Measurements from ENCODE around the gene LILRA1. TPM values are rescaled to one million over a fixed set of nuclear protein-coding genes. Genes with fewer than 3 reads are reported as not detected.
"Not testable (repeated sequence)": the region's sequence is repeated elsewhere in the genome, so short reads cannot be mapped to it uniquely, and the experiment has no call there.

The LILRA1 gene
- total RNA-seq, 1 experiment from 2014 or later, result not detected

GRCh38 chr19:54577334-54577733 lies 16.1 kb upstream of the LILRA1 start:
- DNase-seq (ENCODE audit: low spot score), result no peak

GRCh38 chr19:54578268-54578667 lies 15.2 kb upstream of the LILRA1 start:
- not testable (repeated sequence) for DNase-seq (ENCODE audit: low spot score)

- no peak for DNase-seq (ENCODE audit: low spot score)
Measured at GRCh38 chr19:54586397-54586796, 7.0 kb upstream of the LILRA1 start.

GRCh38 chr19:54587026-54587425 lies 6.4 kb upstream of the LILRA1 start:
- DNase-seq (ENCODE audit: low spot score), result no peak

GRCh38 chr19:54593931-54594626 lies 647 bp downstream of the LILRA1 start:
- not testable (repeated sequence) for DNase-seq (ENCODE audit: low spot score)

GRCh38 chr19:54594737-54595136 lies 1.3 kb downstream of the LILRA1 start:
- DNase-seq (ENCODE audit: low spot score), result no peak

- DNase-seq (ENCODE audit: low spot score), result not testable (repeated sequence)
Measured at GRCh38 chr19:54595680-54596436, 2.4 kb downstream of the LILRA1 start.

- no peak for DNase-seq (ENCODE audit: low spot score)
Measured at GRCh38 chr19:54600212-54600611, 6.8 kb downstream of the LILRA1 start.

- DNase-seq (ENCODE audit: low spot score), result no peak
Measured at GRCh38 chr19:54606230-54606629, 12.8 kb downstream of the LILRA1 start.

GRCh38 chr19:54606891-54607784 lies 13.7 kb downstream of the LILRA1 start:
- no peak for DNase-seq (ENCODE audit: low spot score)

- no peak for DNase-seq (ENCODE audit: low spot score)
Measured at GRCh38 chr19:54607785-54608150, 14.3 kb downstream of the LILRA1 start.

- DNase-seq (ENCODE audit: low spot score), result no peak
Measured at GRCh38 chr19:54608205-54608604, 14.8 kb downstream of the LILRA1 start.

GRCh38 chr19:54608792-54609191 lies 15.4 kb downstream of the LILRA1 start:
- no peak for DNase-seq (ENCODE audit: low spot score)

- DNase-seq (ENCODE audit: low spot score), result no peak
Measured at GRCh38 chr19:54609356-54609791, 15.9 kb downstream of the LILRA1 start.

- DNase-seq (ENCODE audit: low spot score), result no peak
Measured at GRCh38 chr19:54612428-54612827, 19.0 kb downstream of the LILRA1 start.

- no peak for DNase-seq (ENCODE audit: low spot score)
Measured at GRCh38 chr19:54614726-54615125, 21.3 kb downstream of the LILRA1 start.

GRCh38 chr19:54616057-54616456 lies 22.6 kb downstream of the LILRA1 start:
- no peak for DNase-seq (ENCODE audit: low spot score)

- no peak for DNase-seq (ENCODE audit: low spot score)
Measured at GRCh38 chr19:54616821-54617560, 23.6 kb downstream of the LILRA1 start.

- no peak for DNase-seq (ENCODE audit: low spot score)
Measured at GRCh38 chr19:54620464-54620863, 27.0 kb downstream of the LILRA1 start.

- no peak for DNase-seq (ENCODE audit: low spot score)
Measured at GRCh38 chr19:54622431-54622830, 29.0 kb downstream of the LILRA1 start.

- not testable (repeated sequence) for DNase-seq (ENCODE audit: low spot score)
Measured at GRCh38 chr19:54624234-54624633, 30.8 kb downstream of the LILRA1 start.
